GM18502 (cell line): ENCODE results near the gene KLHL10.
"Not testable (repeated sequence)": the region's sequence is repeated elsewhere in the genome, so short reads cannot be mapped to it uniquely, and the experiment has no call there.

Experiments used
- ATAC-seq: cut with Tn5 transposase; IDR thresholded peaks from one replicate; pipeline ENCODE4 v1.9.1; 2021; ENCODE audit warnings: mild to moderate bottlenecking; ENCODE audit not compliant: unreplicated experiment, poor library complexity

Gene KLHL10

DNA sequence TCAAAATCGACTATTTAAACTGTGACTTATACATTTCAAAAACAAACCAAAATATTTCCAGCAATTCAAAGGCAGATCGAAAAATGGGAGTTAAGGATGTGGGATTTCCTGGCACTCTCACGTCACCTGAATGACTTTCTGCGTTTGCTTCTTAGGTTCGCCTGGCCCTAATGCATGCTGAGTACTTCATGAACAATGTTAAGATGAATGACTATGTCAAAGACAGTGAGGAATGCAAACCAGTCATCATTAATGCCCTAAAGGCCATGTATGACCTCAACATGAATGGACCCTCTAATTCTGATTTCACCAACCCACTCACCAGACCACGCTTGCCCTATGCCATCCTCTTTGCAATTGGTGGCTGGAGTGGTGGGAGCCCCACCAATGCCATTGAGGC is 7.3 kb downstream of the KLHL10 start:
- ATAC-seq = no peak

DNA sequence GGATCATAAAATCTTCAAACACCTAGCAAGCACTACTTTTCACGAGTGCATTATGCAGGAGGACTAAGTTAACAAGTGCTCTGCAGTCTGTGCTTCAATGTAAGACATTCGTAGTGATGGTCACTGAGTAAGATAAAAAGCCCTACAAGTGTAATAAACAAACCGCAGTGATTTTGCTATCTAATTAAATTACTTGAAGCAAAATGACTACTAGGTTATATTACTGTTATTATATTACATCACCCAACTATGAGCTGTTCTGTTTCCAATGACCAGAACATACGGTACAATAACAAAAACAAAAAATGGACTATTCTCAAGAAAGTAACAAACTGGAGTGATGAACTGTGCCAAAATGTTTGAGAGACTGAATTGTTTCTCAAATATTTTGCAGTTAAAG is 11.2 kb downstream of the KLHL10 start:
- ATAC-seq = no peak

DNA sequence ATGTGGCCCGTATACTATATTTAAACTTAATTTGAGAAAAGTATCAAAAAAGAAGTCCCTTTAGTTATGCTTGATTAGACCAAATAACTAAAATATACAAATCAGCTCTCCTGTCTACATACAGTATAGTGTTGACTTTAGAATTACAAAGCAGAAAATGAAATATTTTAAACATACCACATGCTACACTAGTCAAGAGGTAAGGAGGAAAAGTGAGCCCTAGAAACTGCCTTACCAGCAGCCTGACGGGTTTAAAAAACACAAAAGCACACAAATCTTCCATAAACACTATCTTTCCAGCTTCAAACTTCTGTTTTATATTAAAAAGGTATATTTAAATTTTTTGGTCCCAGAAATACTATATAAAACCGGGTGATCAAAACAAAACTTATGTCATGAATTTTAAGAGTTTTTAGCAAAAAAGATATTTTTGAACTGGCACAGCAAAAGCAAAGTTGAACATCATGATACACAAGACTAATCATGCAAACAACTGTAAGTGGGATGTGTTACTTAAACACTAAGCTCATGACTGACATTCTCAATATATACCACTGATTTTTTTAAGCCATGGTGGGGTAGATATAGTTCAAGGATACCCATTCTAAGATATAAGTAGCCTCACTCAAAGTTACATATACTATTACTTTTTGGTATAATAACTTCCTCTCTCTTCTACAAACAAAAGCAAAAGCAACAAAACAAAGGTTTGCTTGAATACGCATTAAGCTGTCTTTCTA is 11.8 kb downstream of the KLHL10 start:
- no peak for ATAC-seq

DNA sequence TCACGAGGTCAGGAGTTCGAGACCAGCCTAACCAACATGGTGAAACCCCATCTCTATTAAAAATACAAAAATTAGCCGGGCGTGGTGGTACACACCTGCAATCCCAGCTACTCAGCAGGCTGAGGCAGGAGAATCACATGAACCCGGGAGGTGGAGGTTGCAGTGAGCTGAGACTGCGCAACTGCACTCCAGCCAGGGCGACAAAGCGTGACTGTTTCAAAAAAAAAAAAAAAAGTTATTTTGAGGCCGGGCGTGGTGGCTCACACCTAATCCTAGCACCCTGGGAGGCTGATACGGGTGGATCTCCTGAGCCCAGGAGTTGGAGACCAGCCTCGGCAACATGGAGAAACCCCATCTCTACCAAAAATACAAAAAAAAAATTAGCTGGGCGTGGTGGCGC is 13.8 kb downstream of the KLHL10 start:
- ATAC-seq = not testable (repeated sequence)

DNA sequence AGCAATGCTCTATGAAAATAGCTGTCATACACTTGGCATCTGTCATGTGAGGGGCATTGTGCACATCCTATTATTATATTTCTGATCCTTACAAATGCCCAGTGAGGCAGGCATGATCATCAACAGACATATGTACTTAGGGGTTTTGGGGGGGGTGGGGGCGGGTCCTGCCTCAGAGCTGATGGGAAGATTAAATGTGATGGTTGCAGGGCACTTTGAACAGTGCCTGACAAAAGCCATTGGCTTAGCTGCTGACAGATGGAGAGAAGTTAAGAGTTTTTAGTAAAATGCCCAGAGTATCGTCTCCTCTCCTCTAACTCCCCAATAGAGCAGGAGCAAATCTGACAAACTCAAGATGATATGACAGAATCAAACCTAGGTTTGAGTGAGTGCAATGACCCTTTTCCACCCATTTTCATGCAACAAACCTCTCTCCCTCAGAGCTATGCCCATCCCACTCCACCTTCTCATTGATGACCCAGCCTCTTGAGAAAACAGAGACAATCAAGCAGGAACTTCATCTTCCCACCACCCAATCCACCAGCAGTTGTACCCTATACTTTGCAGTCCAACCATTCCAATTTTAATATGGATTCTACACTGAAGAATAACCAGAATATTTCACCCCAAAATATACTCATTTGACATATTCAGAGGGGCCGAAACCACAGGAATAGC is 22.8 kb downstream of the KLHL10 start:
- ATAC-seq = no peak

DNA sequence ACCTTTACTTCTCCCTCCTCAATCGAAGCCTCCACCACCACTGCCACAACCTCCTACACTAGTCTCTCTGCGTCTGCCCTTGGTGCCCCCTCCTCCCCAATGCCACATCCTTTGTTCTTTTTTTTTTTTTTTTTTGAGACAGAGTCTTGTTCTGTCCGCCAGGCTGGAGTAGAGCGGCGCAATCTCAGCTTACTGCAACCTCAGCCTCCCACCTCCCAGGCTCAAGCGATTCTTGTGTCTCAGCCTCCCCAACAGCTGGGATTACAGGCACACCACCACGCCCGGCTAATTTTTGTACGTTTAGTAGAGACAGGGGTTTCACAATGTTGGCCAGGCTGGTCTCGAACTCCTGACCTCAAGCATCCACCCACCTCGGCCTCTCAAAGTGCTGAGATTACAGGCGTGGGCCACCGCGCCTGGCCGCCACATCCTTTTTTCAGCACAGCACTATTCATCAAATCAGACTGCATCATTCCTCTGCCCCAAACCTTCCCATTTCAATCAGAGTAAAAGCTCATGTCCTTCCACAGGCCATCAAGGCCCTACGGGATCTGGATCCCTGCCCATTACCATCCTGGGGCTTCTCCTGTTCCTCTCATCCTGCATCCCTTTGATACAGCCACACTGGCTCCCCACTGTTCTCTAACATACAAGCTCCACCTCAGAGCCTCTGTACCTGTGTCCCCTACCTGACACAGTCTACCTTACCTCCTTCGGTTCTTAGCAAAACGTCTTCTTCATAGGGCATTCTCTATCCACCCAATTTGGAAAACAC is 25.6 kb downstream of the KLHL10 start:
- no peak for ATAC-seq

DNA sequence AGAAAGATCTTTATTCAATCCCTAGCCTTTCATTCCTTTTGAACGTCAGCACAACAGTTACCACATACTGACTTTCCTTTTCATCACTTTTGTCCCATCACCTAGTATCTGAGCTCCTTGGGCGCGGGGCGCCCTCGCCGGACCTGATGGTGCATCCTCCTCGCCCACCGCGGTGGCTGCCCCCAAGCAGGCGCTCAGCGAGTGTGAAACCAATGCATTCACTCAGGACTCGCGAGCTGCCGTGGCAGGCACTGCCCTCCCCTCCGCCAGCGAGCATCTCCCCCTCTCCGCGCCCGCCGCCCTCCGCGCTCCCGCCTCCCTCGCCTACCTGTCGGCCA is 26.8 kb downstream of the KLHL10 start:
- ATAC-seq = no peak

DNA sequence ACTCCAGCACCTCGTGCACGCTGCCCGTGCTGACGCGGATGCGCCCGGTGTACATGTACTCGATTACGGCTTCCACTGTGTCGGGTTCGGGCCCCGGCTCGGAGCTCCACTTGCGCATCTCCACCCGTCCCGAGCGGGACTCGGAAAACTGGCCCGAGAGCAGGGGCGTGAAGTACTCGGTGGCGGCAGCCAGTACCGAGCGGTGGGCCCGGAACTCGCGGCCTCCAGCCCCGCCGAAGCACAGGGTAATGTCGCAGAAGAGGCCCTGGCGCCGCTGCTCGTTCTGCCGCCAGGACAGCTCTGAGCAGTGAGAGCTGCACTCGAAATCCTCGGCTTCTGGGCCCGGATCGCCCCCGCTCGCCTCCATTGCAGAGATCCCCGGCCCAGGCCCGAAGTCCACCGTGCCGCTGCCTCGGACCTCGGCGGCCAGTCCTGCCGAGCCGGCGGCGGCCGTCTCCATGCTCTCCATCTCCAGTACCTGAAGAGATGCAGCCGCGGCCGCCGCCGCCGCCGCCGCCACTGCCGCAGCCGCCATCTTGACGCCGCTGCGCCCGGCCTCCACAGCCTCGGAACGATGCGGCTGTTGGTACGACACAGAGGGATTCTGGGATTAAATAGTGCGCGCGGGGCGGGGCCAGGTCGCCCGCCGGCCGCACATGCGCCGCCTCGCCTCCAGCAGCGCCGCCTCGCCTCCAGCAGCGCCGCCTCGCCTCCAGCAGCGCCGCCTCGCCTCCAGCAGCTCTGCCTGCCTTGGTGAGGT is 27.4 kb downstream of the KLHL10 start, which contains the start of gene KLHL11:
Gene KLHL11 (minus strand): TSS at position 588 of the 760 bp plus-strand sequence. CDS start 53 bp downstream, at position 535.
- peak; percentile 86 for ATAC-seq

DNA sequence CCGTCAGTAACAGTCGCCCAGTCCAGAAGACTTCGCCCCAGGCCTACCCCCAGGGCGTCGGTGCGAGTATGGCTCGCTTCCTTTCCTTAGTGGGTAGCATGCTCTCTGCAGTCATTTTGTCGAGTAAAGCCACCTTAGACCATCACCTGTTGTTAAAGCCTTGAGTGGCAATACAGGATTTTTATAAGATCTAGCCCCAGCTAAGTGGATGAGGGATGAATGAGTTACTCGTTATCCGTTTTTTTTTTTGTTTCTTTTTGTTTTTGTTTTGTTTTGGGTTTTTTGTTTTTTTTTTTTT is 27.9 kb downstream of the KLHL10 start:
- no peak for ATAC-seq

DNA sequence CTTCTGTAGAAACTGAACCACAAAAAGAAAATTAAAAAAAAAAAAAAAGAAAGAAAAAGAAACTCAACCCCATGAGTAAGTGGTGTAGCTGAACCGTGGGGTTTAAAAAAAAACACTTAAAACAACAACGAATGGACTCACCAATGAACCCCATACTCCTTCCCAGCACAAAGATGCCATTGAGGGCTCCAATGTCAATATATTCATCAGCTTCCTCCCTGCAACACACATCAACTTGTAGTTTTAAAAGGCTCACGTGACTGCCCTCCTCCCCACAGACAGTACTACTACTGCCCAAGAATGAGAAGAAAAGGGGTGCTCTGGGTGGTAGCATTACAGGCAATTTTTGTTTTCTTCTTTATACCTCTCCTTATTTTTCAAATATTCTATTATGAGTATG is 30.9 kb downstream of the KLHL10 start:
- no peak for ATAC-seq

DNA sequence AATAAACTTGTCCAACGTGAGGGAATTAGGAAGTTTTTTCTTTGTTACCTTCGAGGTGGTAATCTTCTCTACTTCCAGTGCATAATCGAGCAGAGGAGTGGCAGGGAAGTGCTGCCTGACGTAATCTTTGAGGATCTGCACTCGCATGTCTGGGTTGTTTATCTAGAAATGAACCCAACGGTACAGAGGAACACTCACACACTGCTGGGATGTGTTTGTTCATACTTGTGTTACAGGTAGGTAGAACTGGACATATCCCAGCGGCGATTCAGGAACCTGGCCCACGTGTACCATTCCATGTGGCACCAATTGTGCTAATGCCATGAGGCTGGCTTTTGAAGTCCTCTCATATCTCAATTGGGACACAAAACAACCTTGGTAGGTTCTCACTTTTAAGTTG is 31.8 kb downstream of the KLHL10 start:
- ATAC-seq = no peak

DNA sequence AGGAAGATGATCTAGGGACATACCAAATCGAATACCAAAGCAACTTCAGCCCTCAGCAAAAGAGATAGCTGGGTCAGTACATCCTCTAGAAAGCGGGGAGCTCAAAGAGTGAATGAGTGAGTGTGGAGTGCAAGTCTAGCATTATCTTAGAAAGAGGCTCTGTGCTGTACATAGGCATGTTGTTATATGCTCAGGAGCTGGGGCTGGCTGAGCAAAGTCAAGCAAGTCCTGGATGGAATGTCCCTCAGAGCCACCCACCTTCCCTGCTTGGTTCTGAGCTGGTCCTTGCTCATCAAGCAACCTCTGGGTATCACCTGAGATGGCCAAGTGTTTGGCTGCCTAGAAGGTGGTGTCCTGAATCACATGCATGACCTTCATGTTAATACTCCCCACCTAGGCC is 32.5 kb downstream of the KLHL10 start:
- no peak for ATAC-seq

DNA sequence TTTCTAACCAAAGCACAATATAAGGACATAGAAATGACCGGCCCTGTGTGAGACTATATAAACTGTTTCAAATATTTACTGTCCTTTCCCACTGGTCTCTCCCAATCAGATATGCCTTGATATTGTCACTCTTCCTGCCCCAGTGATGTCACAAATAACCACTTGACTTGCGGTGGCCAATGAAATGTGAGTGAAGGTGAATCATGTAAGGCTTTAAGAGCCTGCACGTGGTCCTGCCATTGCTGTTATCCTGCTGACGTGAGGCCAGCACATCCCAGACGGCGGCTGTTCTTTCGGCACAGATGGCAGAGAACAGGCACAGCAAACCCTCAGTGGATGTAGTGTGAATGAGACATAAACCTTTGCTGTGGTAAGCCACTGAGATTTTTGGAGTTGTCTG is 33.0 kb downstream of the KLHL10 start:
- ATAC-seq = no peak

DNA sequence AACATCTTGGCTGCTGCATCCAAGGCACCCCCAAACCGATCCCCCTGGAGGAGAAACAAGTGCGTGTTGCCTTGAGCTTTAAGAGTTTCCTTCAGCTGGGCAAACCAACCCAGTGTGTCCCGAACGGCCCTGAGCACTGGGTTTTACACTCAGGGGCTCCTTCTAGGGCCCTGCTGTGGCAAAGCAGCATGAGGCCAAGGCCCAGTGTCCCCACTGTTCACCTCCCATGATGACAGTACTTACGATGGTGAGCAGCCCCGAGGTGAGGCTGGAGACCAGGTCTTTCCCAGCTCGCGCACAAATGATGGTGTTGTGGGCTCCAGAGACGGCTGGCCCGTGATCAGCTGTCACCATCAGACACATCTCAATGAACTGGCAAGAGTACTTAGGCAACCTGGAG is 34.2 kb downstream of the KLHL10 start:
- no peak for ATAC-seq

DNA sequence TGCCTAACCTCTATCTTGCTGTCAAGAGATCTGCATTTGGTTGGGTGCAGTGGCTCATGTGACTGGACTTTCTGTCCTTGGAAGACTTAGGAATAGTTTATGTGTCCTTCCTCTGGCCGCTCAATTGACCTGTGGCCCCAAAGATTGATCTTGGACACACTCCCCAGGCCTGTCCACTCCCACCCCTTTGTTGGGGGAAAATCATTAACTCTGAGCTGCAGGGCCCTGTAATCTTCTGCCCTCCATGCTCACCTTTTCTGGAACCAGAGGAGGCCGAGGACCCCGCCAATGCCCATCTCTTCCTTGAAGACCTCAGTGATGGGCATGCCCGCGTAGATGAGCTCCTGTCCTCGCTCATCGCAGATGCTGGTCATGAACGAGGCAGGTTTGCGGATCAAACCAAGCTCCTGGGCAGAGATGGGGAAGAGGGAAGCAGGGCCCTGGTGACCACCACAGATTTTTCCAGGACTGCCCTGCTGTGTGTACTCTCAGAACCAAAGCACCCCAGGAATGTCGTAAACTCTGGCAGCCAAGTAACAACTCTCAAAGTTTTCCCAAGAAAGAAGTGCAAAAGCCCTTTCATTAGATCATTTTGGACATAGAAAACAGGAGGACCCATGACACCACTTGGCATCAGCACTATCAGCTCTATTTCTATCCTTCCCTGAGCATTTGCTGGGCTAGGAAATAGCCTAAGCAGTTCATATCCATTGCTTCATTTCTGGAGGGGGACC is 36.1 kb downstream of the KLHL10 start:
- no peak for ATAC-seq

DNA sequence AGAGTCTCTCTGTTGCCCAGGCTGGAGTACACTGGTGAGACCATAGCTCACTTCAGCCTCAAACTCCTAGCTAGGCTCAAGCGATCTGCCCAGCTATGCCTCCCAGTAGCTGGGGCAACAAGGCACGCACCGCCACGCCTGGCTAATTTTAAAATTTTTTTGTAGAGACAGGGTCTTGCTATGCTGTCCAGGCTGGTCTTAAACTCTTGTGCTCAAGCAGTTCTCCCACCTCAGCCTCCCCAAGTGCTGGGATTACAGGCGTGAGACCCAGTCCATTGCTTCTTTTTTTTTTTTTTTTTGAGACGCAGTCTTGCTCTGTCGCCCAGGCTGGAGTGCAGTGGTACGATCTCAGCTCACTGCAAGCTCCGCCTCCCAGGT is 36.7 kb downstream of the KLHL10 start:
- ATAC-seq = not testable (repeated sequence)

DNA sequence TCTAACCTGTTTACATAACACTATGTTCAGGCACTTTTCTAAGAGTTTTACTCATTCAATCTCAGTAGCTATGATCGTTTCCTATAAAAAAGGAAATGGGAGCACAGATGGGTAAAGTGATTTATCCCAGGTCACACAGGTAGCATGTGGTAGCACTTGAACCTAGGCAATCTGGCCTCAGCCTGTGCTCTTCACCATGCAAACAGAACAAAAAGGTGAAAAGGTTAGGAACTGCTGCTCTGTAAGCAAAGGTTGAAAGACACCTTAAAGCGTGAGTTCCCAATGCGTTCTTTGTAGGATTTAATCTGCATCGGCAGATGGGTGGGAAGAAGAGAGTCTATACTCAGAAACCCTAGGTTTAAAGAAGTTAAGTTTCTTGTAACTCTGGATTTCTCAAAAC is 42.5 kb downstream of the KLHL10 start:
- no peak for ATAC-seq

DNA sequence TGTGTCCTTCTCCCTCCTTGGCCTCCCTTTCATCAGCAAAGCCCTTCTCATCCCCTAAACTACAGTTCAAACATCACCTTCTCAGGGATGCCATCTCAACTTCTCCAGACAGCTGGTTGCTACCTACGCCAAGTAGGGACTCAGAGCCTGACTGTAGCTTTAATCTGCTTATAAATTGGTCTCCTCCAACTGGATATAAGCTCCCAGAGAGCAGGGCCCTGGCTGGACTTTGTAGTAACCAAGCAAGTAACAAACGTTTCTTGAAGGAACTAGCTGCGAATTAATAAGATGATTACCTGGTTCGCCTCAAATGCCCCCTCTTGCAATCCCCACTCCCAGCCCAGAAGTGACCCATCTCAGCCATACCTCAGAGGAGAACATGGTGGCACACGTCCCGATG is 45.1 kb downstream of the KLHL10 start:
- ATAC-seq = no peak

DNA sequence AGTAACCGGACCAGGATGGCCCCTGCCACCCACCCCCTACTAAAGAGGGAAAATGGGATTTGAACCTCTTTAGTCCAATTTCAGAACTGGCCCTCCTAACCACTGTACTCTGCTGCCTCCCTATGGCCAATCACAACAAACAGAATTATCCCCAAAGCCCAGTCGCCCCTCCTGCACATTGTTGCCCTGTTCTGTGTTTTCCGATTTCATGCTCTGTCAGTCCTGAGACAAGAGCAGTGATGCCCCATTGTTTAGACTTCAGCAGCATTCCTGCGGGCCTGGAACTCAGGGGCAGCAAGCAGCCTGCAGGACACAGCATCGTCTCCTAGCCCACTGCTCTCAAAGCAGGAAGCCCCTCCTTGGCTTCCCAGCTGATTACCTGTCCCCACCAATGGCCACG is 48.1 kb downstream of the KLHL10 start:
- no peak for ATAC-seq

DNA sequence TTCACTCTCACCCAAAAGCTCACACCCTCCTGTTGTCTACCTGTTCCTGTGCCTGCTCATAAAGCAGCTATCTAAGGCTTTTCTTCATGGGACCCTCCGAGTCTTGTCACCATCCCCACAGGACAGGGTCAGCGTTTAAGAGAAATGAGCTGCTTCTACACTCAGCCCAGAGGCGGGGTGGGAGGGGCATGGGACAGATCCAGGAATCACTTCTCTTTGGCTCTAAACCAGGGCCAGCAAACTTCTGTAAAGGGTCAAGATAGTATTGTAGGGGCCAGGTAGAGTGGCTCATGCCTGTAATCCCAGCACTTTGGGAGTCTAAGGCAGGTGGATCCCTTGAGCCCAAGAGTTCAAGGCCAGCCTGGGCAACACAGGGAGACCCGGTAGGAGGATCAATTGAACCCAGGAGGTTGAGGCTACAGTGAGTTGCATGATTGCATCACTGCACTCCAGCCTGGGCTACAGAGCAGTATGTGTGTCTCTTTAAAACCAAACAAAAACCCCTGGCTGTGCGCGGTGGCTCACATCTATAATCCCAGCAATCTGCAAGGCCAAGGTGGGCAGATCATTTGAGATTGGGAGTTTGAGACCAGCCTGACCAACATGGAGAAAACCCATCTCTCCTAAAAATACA is 50.8 kb downstream of the KLHL10 start:
- ATAC-seq = no peak
